ENCODE data around the gene P2RY6.

Gene P2RY6

GRCh38 chr11:73298233-73298632 lies 26.1 kb downstream of the P2RY6 start:
- no peak for DNase-seq

GRCh38 chr11:73299751-73300150 lies 27.6 kb downstream of the P2RY6 start:
- DNase-seq = no peak

- DNase-seq = no peak
Measured at GRCh38 chr11:73306069-73306841, 34.1 kb downstream of the P2RY6 start.

- no peak for DNase-seq
Measured at GRCh38 chr11:73306977-73307322, 34.8 kb downstream of the P2RY6 start.

- DNase-seq = peak; percentile 91
Measured at GRCh38 chr11:73307323-73308002, 35.3 kb downstream of the P2RY6 start.

- peak; percentile 38 for DNase-seq
Measured at GRCh38 chr11:73308003-73308960, 36.1 kb downstream of the P2RY6 start, which contains the start of gene ARHGEF17. Gene ARHGEF17, plus strand, starts transcription at chr11:73308276. Its CDS starts 363 bp downstream, at chr11:73308639.

- DNase-seq = no peak
Measured at GRCh38 chr11:73308961-73309919, 37.1 kb downstream of the P2RY6 start.

GRCh38 chr11:73310076-73310475 lies 37.9 kb downstream of the P2RY6 start:
- DNase-seq = no peak

- DNase-seq = no peak
Measured at GRCh38 chr11:73310661-73311393, 38.7 kb downstream of the P2RY6 start.

- DNase-seq = no peak
Measured at GRCh38 chr11:73311394-73311869, 39.3 kb downstream of the P2RY6 start.

- DNase-seq = no peak
Measured at GRCh38 chr11:73312036-73312435, 39.9 kb downstream of the P2RY6 start.

- no peak for DNase-seq
Measured at GRCh38 chr11:73312851-73313327, 40.8 kb downstream of the P2RY6 start.

- no peak for DNase-seq
Measured at GRCh38 chr11:73313652-73314051, 41.5 kb downstream of the P2RY6 start.

GRCh38 chr11:73314117-73314961 lies 42.2 kb downstream of the P2RY6 start:
- DNase-seq = no peak

- no peak for DNase-seq
Measured at GRCh38 chr11:73315293-73316020, 43.3 kb downstream of the P2RY6 start.

GRCh38 chr11:73316422-73316821 lies 44.3 kb downstream of the P2RY6 start:
- DNase-seq = no peak

- DNase-seq = no peak
Measured at GRCh38 chr11:73317373-73317772, 45.2 kb downstream of the P2RY6 start.

- DNase-seq = no peak
Measured at GRCh38 chr11:73317803-73318202, 45.7 kb downstream of the P2RY6 start.

GRCh38 chr11:73318501-73319011 lies 46.4 kb downstream of the P2RY6 start:
- no peak for DNase-seq

Measured in activated CD4-positive, CD25-positive, alpha-beta regulatory T cell treated with anti-CD3 and anti-CD28 coated beads, Interleukin-2, amount 50 U/mL, for 72 hours (primary cell).